GM12801 (cell line): ENCODE data around the gene DST.

Source experiments
- TF ChIP-seq, protein P1 (sequence below): IDR thresholded peaks from one replicate; pipeline ENCODE4 v1.5.1; 2011; ENCODE audit warnings: control low read depth; ENCODE audit not compliant: insufficient read length; ENCODE audit errors: extremely low read depth

The DST gene

DNA sequence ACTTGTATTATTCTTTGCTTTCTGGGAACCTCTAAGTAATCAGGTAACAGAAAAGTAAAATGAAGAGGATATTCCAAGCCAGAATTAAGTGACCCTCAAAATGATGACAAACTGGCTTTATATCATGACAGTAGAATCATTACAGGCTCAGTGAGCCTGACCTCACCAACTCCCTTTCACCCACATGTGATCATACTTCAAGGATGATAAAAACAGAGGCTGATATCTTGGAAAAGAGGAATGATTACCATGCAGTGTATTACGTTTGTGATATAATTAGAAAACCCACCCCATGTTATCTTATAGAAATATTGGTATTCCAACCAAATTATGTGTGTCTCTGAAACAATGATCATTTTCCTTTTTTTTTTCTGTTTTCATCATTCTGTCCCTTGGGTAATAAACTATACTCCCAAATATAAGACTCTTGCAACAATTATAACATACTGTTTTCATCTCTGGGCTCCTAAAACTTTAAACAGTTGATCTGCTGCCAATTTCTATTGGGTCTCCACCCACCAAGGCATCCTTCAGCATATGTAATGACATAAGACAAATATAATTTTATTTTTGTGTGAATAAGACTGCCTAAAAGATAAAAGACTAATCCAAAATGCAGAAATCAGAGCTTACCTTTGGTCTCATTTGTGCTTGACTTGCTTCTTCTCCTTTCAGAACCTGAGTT, 115.7 kb downstream of the DST start:
- TF ChIP-seq, protein P1, sequence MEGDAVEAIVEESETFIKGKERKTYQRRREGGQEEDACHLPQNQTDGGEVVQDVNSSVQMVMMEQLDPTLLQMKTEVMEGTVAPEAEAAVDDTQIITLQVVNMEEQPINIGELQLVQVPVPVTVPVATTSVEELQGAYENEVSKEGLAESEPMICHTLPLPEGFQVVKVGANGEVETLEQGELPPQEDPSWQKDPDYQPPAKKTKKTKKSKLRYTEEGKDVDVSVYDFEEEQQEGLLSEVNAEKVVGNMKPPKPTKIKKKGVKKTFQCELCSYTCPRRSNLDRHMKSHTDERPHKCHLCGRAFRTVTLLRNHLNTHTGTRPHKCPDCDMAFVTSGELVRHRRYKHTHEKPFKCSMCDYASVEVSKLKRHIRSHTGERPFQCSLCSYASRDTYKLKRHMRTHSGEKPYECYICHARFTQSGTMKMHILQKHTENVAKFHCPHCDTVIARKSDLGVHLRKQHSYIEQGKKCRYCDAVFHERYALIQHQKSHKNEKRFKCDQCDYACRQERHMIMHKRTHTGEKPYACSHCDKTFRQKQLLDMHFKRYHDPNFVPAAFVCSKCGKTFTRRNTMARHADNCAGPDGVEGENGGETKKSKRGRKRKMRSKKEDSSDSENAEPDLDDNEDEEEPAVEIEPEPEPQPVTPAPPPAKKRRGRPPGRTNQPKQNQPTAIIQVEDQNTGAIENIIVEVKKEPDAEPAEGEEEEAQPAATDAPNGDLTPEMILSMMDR, result no peak

DNA sequence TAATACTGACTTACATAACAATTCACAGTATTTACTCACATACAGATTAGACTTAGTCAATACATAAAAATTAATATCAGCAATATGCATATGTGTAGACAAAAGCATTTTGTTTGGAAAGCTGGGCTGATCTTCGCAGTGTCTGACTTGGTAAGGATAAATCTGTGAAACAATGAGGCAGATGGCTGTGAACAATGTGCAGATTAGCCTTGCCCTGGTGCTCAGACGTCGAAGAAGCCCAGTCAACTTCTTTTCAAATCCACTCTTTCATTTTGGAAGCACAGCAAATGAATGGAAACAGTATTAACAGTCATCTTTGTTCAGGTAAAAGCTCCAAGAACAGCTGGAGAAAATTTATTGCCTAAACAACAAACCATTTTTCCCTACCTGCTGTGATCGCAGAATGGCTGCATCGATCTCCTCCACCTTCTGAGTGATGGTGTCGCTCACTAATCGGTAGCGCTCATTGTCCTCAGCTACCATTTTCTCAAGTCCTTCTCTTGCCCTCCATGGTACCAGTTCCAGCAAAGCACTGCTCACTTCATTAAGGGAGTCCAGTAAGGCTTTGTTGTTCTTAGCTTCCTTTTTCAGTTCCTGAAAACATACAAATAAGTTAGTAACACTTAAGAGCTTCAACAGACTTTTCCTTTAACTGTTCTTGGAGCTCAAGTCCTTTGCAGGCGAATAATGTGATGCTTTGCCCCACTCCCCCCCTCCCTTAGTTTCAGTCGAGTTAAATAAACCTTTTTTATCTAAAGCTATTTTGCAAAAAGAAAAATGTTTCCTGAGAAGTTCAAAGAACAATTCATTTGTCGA, 116.5 kb downstream of the DST start:
- TF ChIP-seq, protein P1, result no peak

DNA sequence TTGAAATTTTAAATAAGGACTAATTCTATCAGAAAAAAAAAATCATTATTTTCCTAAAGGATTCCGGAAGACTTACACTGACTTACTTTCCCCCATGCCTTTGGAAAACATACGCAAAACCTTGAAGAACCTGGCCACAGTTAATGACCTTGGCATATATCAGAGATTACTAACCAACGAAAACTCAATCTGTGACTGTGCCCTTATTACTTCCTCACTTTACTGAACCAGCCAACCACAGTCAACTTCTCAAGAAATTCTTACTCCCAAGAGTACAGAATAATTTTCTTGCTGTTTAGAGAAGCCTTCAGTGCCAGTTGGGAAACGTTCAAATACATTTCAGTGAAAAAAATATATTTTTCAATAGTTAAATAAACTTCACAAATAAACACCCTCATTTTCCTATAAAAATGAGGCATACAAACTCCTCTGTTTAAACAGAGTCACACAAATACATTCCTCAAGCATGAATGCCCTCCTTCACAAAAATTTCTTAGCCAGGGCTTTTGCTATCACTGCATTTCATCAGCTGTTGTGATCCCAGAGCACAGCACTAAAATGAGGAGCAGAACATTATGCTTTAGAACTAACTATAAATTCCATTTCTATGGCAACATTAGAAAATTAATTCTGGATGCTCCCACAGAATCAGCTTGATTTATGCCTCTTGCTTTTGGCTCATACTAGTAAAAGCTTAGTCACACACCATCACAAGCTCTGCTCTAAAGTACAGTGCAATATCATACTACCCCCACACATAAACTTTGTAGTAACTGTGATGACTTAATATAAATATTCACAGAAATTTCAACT, 117.6 kb downstream of the DST start:
- TF ChIP-seq, protein P1, result no peak

DNA sequence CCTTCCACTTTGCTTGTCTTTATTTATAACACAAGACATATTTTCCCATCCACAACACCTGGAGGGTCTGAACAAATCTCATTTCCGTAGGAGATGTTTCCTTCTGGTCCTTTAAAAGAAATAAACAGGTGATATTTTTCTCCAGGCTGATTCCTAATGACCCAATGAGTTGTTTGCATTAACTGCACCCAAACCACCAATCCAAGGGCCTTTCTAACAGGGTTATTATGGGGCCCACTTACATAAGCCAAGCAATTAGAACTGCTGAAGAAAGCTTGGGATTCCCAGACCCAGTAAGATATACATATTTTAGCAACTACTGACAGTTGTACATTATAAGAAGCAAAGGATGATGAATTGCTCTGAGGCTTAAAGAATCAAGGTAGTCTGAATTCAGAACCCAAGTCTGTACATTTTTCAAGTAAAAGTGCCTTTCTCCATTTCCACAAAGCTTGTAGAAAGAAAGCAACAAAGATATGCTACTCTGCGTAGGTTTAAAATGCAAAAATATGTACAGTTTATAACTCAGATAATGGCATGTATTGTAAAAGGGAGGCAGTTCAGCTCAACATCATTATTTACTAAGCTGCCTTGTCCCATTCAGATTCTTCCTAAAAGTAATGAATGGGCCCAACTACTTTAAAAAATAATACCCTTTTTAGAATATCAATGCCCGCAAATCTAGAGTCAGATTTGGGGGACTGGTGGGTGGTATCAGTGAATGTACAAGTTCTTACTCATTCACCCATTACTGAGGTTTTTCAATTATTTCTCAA, 120.0 kb downstream of the DST start:
- TF ChIP-seq, protein P1, result no peak

DNA sequence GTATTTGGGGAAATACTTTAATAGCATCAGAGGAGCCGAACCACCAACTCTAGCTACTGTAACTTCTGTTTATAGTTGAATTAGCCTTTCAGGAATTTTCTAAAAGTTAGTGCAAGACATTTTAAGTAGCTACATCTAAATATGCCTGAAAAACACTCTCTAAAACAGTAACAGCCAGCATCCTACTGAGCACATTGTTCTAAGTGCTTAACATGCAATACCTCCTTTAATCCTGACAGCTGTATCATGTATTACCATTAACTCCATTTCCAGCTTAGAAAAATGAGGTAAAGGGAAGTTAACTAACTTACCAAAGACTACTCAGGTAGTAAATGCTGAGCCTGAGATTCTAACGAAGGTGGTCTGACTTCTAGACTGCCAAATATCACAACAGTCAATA, 120.7 kb downstream of the DST start:
- TF ChIP-seq, protein P1, result no peak

DNA sequence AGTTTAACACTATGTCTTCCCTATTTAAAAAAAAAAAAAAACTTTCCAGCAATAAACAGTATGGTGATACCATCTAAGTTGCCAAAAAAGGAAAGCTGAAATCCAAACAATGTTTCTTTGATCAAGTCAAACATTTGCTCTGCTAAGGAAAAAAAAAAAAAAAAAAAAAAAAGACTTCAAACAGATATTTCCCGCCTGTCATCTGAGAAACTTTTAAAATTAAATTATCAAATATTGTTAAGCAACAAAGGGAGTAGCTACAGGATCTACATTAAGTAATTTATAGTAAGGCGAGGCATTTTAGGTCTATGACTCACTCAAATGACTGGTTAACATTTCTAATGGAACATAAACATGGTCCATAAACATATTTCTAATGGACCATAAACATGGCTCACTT, 121.2 kb downstream of the DST start:
- TF ChIP-seq, protein P1, result no peak
